ENCODE measurements around the gene SULT1E1.

- TF ChIP-seq YY1 (IDR thresholded peaks at IDR 0.05; ENCODE audit: insufficient read depth, insufficient read length) (no peak), SUZ12 (IDR thresholded peaks at IDR 0.05; ENCODE audit: extremely low read depth, insufficient read depth, insufficient read length) (no peak), ZNF274 (IDR thresholded peaks at IDR 0.05; ENCODE audit: low read depth, low read length) (no peak)
Observed at GRCh38 chr4:69874507-69874906, 14.6 kb upstream of the SULT1E1 start.
